CD4-positive, alpha-beta memory T cell (primary cell): ENCODE data around the gene HOXC12. TPM values are rescaled to one million over a fixed set of nuclear protein-coding genes. Genes with fewer than 3 reads are reported as not detected.

Source experiments
- CTCF ChIA-PET: fragments of 350-600 bp; sonication (Branson Sonifier 250); formaldehyde crosslinking; loops from one replicate; lab custom pipeline; 2021; ENCODE audit warnings: inconsistent platforms; ENCODE audit not compliant: partially characterized antibody; lab: Charles Lee
- POLR2A ChIA-PET: fragments of 350-600 bp; sonication (Branson Sonifier 250); formaldehyde crosslinking; loops from one replicate; lab custom pipeline; 2021; ENCODE audit not compliant: partially characterized antibody; lab: Charles Lee
- DNase-seq, 5 donors: peaks; one replicate each; pipeline versions ENCODE4 v3.0.0 to v3.0.0-alpha.2; 2020 to 2022; ENCODE audit warnings: mixed read lengths in 1 of 5
- H3K27ac ChIP-seq: one replicate; pipeline ENCODE4 v1.7.0; 2013; ENCODE audit warnings: low read depth, low read length
- H3K27me3 ChIP-seq: 2 replicates; pipeline ENCODE4 v1.7.0; 2013; ENCODE audit warnings: mild to moderate bottlenecking, low read length, moderate library complexity; ENCODE audit not compliant: insufficient read depth
- H3K36me3 ChIP-seq: 2 replicates; pipeline ENCODE4 v1.7.0; 2013; ENCODE audit warnings: mild to moderate bottlenecking, low read length, moderate library complexity; ENCODE audit not compliant: insufficient read depth
- H3K4me1 ChIP-seq: 2 replicates; pipeline ENCODE4 v1.7.0; 2013; ENCODE audit warnings: mild to moderate bottlenecking, low read length, moderate library complexity; ENCODE audit not compliant: insufficient read depth
- H3K4me3 ChIP-seq, 2 donors: one replicate each; pipeline ENCODE4 v1.7.0; 2013; ENCODE audit warnings: low read length in 2 of 2, mild to moderate bottlenecking in 1 of 2
- H3K9me3 ChIP-seq, 2 donors: one replicate each; pipeline ENCODE4 v1.7.0; 2013; ENCODE audit warnings: low read length in 2 of 2, control low read depth in 1 of 2; ENCODE audit not compliant: control insufficient read depth in 1 of 2
- H3K27ac Mint-ChIP-seq, 7 donors: one replicate each; pipeline ENCODE4 v1.8.0; 2020 to 2021; ENCODE audit warnings: mixed read lengths in 7 of 7, mild to moderate bottlenecking in 6 of 7, inconsistent platforms in 3 of 7, moderate library complexity in 3 of 7
- H3K27me3 Mint-ChIP-seq, 2 donors: one replicate each; pipeline ENCODE4 v1.8.0; 2020 to 2021; ENCODE audit warnings: mixed read lengths in 2 of 2
- H3K36me3 Mint-ChIP-seq, 2 donors: one replicate each; pipeline ENCODE4 v1.8.0; 2020 to 2021; ENCODE audit warnings: mixed read lengths in 2 of 2, inconsistent platforms in 1 of 2, mild to moderate bottlenecking in 1 of 2
- H3K4me1 Mint-ChIP-seq, 4 donors: one replicate each; pipeline ENCODE4 v1.8.0; 2020 to 2021; ENCODE audit warnings: mixed read lengths in 4 of 4, mild to moderate bottlenecking in 1 of 4
- H3K4me3 Mint-ChIP-seq, 8 donors: one replicate each; pipeline ENCODE4 v1.8.0; 2020 to 2021; ENCODE audit warnings: mixed read lengths in 8 of 8, mild to moderate bottlenecking in 7 of 8, moderate library complexity in 6 of 8, inconsistent platforms in 3 of 8
- H3K9me3 Mint-ChIP-seq, 8 donors: one replicate each; pipeline ENCODE4 v1.8.0; 2020 to 2021; ENCODE audit warnings: mixed read lengths in 8 of 8, mild to moderate bottlenecking in 5 of 8, inconsistent platforms in 3 of 8, moderate library complexity in 1 of 8
- intact Hi-C: fragments of 100-400 bp; cut with micrococcal nuclease; formaldehyde crosslinking; loops from one replicate; pipeline ENCODE4 v1.15.1; 2023
- polyA plus RNA-seq, 2 donors: library from polyadenylated mRNA; unstranded; fragments of 300-500 nt; fragmentation: Illumina TruSeq; gene quantifications; one replicate each; pipeline ENCODE4 v1.2.3, GENCODE V29; 2021
- total RNA-seq, 2 experiments: library from RNA; stranded (reverse); gene quantifications; one replicate each; pipeline ENCODE4 v1.2.3, GENCODE V29; 2021

HOXC12 gene
- total and polyA plus RNA-seq, 4 experiments from 2014 or later, result not detected

GRCh38 chr12:53995378-53996239 lies 40.9 kb downstream of the HOXC12 start:
- intact Hi-C loops, result loop anchor here (10.0 kb wide), 1 partner anchor 359 kb away; no protein-coding TSS in a partner anchor
- Histone ChIP-seq H3K4me1 (peaks cover 42% of the 10 kb centered on the region), H3K36me3 (no peaks in the 10 kb centered on the region), H3K4me3 (peak overlapping the region; percentile 29 to 64), H3K27ac (no peak overlapping the region), H3K27me3 (peaks cover 92% of the 10 kb centered on the region), H3K9me3 (no peaks in the 10 kb centered on the region)
- Mint-ChIP-seq H3K36me3 (no peaks in the 10 kb centered on the region), H3K27me3 (peaks cover 74 to 83% of the 10 kb centered on the region in 2 donors), H3K27ac (peak overlapping the region in 4 of 7 donors; percentile 48 to 80 (median 72)), H3K9me3 (peaks cover 0 to 11% (median 1%) of the 10 kb centered on the region in 8 donors), H3K4me1 (peaks cover 10 to 67% (median 29%) of the 10 kb centered on the region in 4 donors), H3K4me3 (peak overlapping the region; percentile 71 to 89 (median 82))
- CTCF ChIA-PET, result no interaction called here
- POLR2A ChIA-PET, result interaction anchor here (0.6 kb wide), 1 partner anchor 39 kb away, joined by 3 read pairs; no protein-coding TSS in a partner anchor
- DNase-seq, result no peak

- no peaks in the 10 kb centered on the region for H3K36me3 Mint-ChIP-seq
- peak overlapping the region in 1 of 7 donors; percentile 80 for H3K27ac Mint-ChIP-seq
- ChIA-PET CTCF (interaction anchor here (1.7 to 2.0 kb wide), 2 partner anchors 196 to 205 kb away, joined by 4 to 7 read pairs; no protein-coding TSS in a partner anchor), POLR2A (interaction anchor here (0.9 kb wide), 1 partner anchor 9 kb away, joined by 5 read pairs; no protein-coding TSS in a partner anchor)
- H3K4me3 Mint-ChIP-seq, result peak overlapping the region; percentile 71 to 89 (median 82)
- peak overlapping the region; percentile 29 to 64 for H3K4me3 ChIP-seq
- intact Hi-C loops, result loop anchor here (10.0 kb wide), 1 partner anchor 358 kb away; no protein-coding TSS in a partner anchor
- H3K27me3 Mint-ChIP-seq, result peaks cover 72 to 84% of the 10 kb centered on the region in 2 donors
- DNase-seq, result no peak
- H3K36me3 ChIP-seq, result no peaks in the 10 kb centered on the region
- no peaks in the 10 kb centered on the region for H3K9me3 ChIP-seq
- peaks cover 0 to 11% (median 1%) of the 10 kb centered on the region in 8 donors for H3K9me3 Mint-ChIP-seq
- peaks cover 42% of the 10 kb centered on the region for H3K4me1 ChIP-seq
- H3K27ac ChIP-seq, result no peak overlapping the region
- peaks cover 92% of the 10 kb centered on the region for H3K27me3 ChIP-seq
- H3K4me1 Mint-ChIP-seq, result peaks cover 10 to 67% (median 29%) of the 10 kb centered on the region in 4 donors
Measured at GRCh38 chr12:53996240-53997203, 41.8 kb downstream of the HOXC12 start.

- H3K27ac ChIP-seq, result no peak overlapping the region
- Mint-ChIP-seq H3K4me3 (peak overlapping the region in 5 of 8 donors; percentile 33 to 82 (median 65)), H3K27ac (peak overlapping the region in 1 of 7 donors; percentile 78), H3K36me3 (no peaks in the 10 kb centered on the region), H3K27me3 (peaks cover 68 to 83% of the 10 kb centered on the region in 2 donors), H3K4me1 (peaks cover 10 to 67% (median 29%) of the 10 kb centered on the region in 4 donors), H3K9me3 (peaks cover 0 to 11% (median 1%) of the 10 kb centered on the region in 8 donors)
- H3K4me1 ChIP-seq, result peaks cover 42% of the 10 kb centered on the region
- DNase-seq, result no peak
- ChIA-PET CTCF (interaction anchor here (1.2 to 5.3 kb wide), 4 partner anchors 193 to 209 kb away, joined by 3 to 26 read pairs (median 6); no protein-coding TSS in a partner anchor), POLR2A (no interaction called here)
- no peaks in the 10 kb centered on the region for H3K9me3 ChIP-seq
- no peak overlapping the region for H3K4me3 ChIP-seq
- H3K36me3 ChIP-seq, result no peaks in the 10 kb centered on the region
- peaks cover 92% of the 10 kb centered on the region for H3K27me3 ChIP-seq
- intact Hi-C loops, result loop anchor here (10.0 kb wide), 1 partner anchor 357 kb away; no protein-coding TSS in a partner anchor
Measured at GRCh38 chr12:53997204-53998109, 42.8 kb downstream of the HOXC12 start.

GRCh38 chr12:53998110-53998899 lies 43.6 kb downstream of the HOXC12 start:
- H3K27ac Mint-ChIP-seq, result peak overlapping the region in 2 of 7 donors; percentile 29 to 78

GRCh38 chr12:53998900-53999236 lies 44.2 kb downstream of the HOXC12 start:
- no peaks in the 10 kb centered on the region for H3K9me3 ChIP-seq
- intact Hi-C loops, result loop anchor here (10.0 kb wide), 1 partner anchor 356 kb away; no protein-coding TSS in a partner anchor

More at GRCh38 chr12:53998110-53998899, 43.6 kb downstream of the HOXC12 start:
- ChIA-PET CTCF (interaction anchor here (1.2 to 5.3 kb wide), 3 partner anchors 192 to 208 kb away, joined by 3 to 26 read pairs (median 7); no protein-coding TSS in a partner anchor), POLR2A (no interaction called here)
- DNase-seq, result no peak
- no peaks in the 10 kb centered on the region for H3K36me3 ChIP-seq
- intact Hi-C loops, result loop anchor here (10.0 kb wide), 1 partner anchor 356 kb away; no protein-coding TSS in a partner anchor
- Mint-ChIP-seq H3K9me3 (peaks cover 0 to 11% (median 1%) of the 10 kb centered on the region in 8 donors), H3K36me3 (no peaks in the 10 kb centered on the region), H3K4me1 (peaks cover 10 to 65% (median 29%) of the 10 kb centered on the region in 4 donors), H3K4me3 (peak overlapping the region in 2 of 8 donors; percentile 9 to 47), H3K27me3 (peaks cover 70 to 82% of the 10 kb centered on the region in 2 donors)
- no peaks in the 10 kb centered on the region for H3K9me3 ChIP-seq
- no peak overlapping the region for H3K4me3 ChIP-seq
- H3K27me3 ChIP-seq, result peaks cover 91% of the 10 kb centered on the region
- peaks cover 42% of the 10 kb centered on the region for H3K4me1 ChIP-seq
- no peak overlapping the region for H3K27ac ChIP-seq

More at GRCh38 chr12:53998900-53999236, 44.2 kb downstream of the HOXC12 start:
- ChIA-PET POLR2A (interaction anchor here (1.5 kb wide), 2 partner anchors 19 to 21 kb away, joined by 3 to 5 read pairs; no protein-coding TSS in a partner anchor), CTCF (interaction anchor here (5.3 kb wide), 1 partner anchor 208 kb away, joined by 26 read pairs; no protein-coding TSS in a partner anchor)
- H3K36me3 Mint-ChIP-seq, result no peaks in the 10 kb centered on the region
- Histone ChIP-seq H3K36me3 (no peaks in the 10 kb centered on the region), H3K4me1 (peaks cover 42% of the 10 kb centered on the region), H3K4me3 (no peak overlapping the region), H3K27ac (no peak overlapping the region), H3K27me3 (peaks cover 90% of the 10 kb centered on the region)
- peaks cover 69 to 82% of the 10 kb centered on the region in 2 donors for H3K27me3 Mint-ChIP-seq
- peaks cover 10 to 59% (median 28%) of the 10 kb centered on the region in 4 donors for H3K4me1 Mint-ChIP-seq
- no peak for DNase-seq
- H3K27ac Mint-ChIP-seq, result peak overlapping the region in 2 of 7 donors; percentile 29 to 78
- peaks cover 0 to 10% (median under 1%) of the 10 kb centered on the region in 8 donors for H3K9me3 Mint-ChIP-seq
- H3K4me3 Mint-ChIP-seq, result peak overlapping the region in 3 of 8 donors; percentile 1 to 47 (median 22)
